Measurements from ENCODE around the gene GDF9.

The GDF9 gene

DNA sequence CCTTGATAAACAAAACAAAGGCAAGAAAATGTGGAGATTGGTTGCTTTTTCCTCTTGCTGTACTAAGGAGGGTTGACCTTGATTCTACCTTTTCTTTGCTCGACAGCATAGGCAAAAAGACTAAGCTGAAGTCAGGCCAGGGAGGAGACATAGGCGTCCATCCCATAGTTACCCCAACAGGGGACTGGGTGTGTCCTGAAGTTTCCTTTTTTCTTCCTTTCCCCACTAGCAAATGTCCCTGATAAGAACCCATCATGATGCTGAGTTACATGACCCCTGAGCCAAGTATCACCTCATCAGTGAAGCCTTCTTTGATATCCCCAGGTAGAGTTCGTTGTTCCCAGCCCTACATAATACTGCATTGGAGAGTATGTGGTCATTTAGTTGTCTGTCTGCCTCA lies 26.0 kb downstream of the GDF9 start:
- DNase-seq (ENCODE audit: low read depth): no peak
- no peak overlapping the region for H3K4me3 ChIP-seq (ENCODE audit: low read depth, low read length)
- TF ChIP-seq POLR2A (IDR thresholded peaks at IDR 0.05; ENCODE audit: extremely low read depth, insufficient read length) (no peak), MYC (IDR thresholded peaks at IDR 0.05; ENCODE audit: low read depth, low read length) (no peak)
- TF ChIP-seq, protein P1, sequence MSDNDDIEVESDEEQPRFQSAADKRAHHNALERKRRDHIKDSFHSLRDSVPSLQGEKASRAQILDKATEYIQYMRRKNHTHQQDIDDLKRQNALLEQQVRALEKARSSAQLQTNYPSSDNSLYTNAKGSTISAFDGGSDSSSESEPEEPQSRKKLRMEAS (IDR thresholded peaks at IDR 0.05; ENCODE audit: low read depth, low read length): no peak
- TF ChIP-seq, protein P2, sequence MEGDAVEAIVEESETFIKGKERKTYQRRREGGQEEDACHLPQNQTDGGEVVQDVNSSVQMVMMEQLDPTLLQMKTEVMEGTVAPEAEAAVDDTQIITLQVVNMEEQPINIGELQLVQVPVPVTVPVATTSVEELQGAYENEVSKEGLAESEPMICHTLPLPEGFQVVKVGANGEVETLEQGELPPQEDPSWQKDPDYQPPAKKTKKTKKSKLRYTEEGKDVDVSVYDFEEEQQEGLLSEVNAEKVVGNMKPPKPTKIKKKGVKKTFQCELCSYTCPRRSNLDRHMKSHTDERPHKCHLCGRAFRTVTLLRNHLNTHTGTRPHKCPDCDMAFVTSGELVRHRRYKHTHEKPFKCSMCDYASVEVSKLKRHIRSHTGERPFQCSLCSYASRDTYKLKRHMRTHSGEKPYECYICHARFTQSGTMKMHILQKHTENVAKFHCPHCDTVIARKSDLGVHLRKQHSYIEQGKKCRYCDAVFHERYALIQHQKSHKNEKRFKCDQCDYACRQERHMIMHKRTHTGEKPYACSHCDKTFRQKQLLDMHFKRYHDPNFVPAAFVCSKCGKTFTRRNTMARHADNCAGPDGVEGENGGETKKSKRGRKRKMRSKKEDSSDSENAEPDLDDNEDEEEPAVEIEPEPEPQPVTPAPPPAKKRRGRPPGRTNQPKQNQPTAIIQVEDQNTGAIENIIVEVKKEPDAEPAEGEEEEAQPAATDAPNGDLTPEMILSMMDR (IDR thresholded peaks at IDR 0.05; ENCODE audit: low read depth, low read length): no peak

GRCh38 chr5:132839426-132840301 lies 26.6 kb downstream of the GDF9 start:
- DNase-seq (ENCODE audit: low read depth): peak; percentile 33
- no peak overlapping the region for H3K4me3 ChIP-seq (ENCODE audit: low read depth, low read length)
- TF ChIP-seq, protein P2 (IDR thresholded peaks at IDR 0.05; ENCODE audit: low read depth, low read length): no peak
- TF ChIP-seq MYC (IDR thresholded peaks at IDR 0.05; ENCODE audit: low read depth, low read length) (no peak), POLR2A (IDR thresholded peaks at IDR 0.05; ENCODE audit: extremely low read depth, insufficient read length) (no peak)
- TF ChIP-seq, protein P1 (IDR thresholded peaks at IDR 0.05; ENCODE audit: low read depth, low read length): no peak

DNA sequence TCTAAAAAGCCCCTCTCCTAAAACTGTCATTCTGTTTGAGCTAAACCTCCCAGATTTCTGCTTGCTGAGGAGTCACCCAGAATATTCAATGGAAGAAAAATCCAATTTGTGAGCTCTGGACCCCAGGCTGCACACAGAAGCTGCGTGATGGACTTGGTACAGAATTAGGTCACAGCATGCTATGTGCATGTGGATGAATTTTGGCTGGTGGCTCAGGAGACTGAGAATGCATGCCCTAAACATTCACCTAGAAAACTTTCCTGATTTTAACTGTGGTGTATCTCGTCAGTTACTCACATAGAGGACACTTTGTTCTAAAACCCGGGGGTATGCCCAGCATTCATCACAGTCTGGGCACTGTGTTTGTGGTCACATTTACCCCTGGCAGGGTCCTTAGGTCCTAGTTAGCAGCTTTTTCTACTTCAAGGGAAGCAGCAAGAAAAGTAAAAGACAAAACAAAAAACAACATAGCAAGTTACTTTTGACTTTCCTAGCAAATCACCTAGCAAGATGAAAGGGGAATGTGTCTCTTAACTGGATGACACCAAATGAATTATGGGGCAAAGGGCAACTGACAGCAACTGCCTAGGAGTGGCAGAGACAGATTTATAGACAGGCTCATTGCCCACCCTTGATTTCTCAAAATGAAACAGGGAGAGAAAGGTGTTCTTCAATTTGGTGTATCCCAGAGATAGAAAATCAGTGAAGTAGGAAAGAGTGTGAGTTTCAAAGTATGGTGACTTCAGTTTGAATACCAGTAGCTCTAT lies 27.6 kb downstream of the GDF9 start:
- DNase-seq (ENCODE audit: low read depth): no peak
- H3K4me3 ChIP-seq (ENCODE audit: low read depth, low read length): no peak overlapping the region
- TF ChIP-seq, protein P1 (IDR thresholded peaks at IDR 0.05; ENCODE audit: low read depth, low read length): no peak
- TF ChIP-seq MYC (IDR thresholded peaks at IDR 0.05; ENCODE audit: low read depth, low read length): no peak
- TF ChIP-seq, protein P2 (IDR thresholded peaks at IDR 0.05; ENCODE audit: low read depth, low read length): no peak
- TF ChIP-seq POLR2A (IDR thresholded peaks at IDR 0.05; ENCODE audit: extremely low read depth, insufficient read length): no peak

DNA sequence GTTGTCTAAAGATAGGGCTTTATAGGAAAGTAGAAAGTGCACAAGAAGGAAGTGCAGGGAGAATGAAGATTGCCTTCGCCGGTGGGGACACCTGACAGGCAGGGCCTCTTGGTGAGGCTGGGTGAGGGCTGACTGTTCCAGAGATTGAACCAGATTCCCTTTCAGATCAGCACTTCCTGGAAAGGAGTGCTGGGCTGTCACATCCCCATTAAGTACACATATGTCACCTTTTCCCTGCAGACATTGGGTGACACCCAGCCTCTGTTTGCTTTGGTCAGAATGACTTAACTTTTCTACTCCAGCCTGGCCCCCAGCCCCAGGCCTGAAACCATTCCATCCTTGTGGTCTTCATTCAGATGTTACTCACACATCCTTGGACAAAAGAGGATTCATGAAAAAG lies 28.4 kb downstream of the GDF9 start:
- no peak overlapping the region for H3K4me3 ChIP-seq (ENCODE audit: low read depth, low read length)
- DNase-seq (ENCODE audit: low read depth): peak; percentile 29
- TF ChIP-seq, protein P1 (IDR thresholded peaks at IDR 0.05; ENCODE audit: low read depth, low read length): no peak
- TF ChIP-seq MYC (IDR thresholded peaks at IDR 0.05; ENCODE audit: low read depth, low read length) (no peak), POLR2A (IDR thresholded peaks at IDR 0.05; ENCODE audit: extremely low read depth, insufficient read length) (no peak)
- TF ChIP-seq, protein P2 (IDR thresholded peaks at IDR 0.05; ENCODE audit: low read depth, low read length): no peak

- no peak overlapping the region for H3K4me3 ChIP-seq (ENCODE audit: low read depth, low read length)
- TF ChIP-seq POLR2A (IDR thresholded peaks at IDR 0.05; ENCODE audit: extremely low read depth, insufficient read length) (no peak), MYC (IDR thresholded peaks at IDR 0.05; ENCODE audit: low read depth, low read length) (no peak)
- TF ChIP-seq, protein P1 (IDR thresholded peaks at IDR 0.05; ENCODE audit: low read depth, low read length): no peak
- TF ChIP-seq, protein P2 (IDR thresholded peaks at IDR 0.05; ENCODE audit: low read depth, low read length): no peak
- no peak for DNase-seq (ENCODE audit: low read depth)
Observed at GRCh38 chr5:132836852-132837251, 29.4 kb downstream of the GDF9 start.
